GM12892 (cell line): Measurements from ENCODE around the gene TMEM184A.

Source experiments
- POLR2A ChIP-seq: IDR thresholded peaks from 2 replicates; pipeline ENCODE4 v1.6.1; 2011; ENCODE audit warnings: low read depth, low read length, control low read depth
- POLR2AphosphoS5 ChIP-seq: IDR thresholded peaks from 2 replicates; pipeline ENCODE4 v1.6.1; 2011; ENCODE audit warnings: low read depth, low read length, control low read depth
- TAF1 ChIP-seq: IDR thresholded peaks from 2 replicates; pipeline ENCODE4 v1.6.1; 2011; ENCODE audit warnings: low read depth, mild to moderate bottlenecking, control low read depth, low read length, borderline replicate concordance

DNA sequence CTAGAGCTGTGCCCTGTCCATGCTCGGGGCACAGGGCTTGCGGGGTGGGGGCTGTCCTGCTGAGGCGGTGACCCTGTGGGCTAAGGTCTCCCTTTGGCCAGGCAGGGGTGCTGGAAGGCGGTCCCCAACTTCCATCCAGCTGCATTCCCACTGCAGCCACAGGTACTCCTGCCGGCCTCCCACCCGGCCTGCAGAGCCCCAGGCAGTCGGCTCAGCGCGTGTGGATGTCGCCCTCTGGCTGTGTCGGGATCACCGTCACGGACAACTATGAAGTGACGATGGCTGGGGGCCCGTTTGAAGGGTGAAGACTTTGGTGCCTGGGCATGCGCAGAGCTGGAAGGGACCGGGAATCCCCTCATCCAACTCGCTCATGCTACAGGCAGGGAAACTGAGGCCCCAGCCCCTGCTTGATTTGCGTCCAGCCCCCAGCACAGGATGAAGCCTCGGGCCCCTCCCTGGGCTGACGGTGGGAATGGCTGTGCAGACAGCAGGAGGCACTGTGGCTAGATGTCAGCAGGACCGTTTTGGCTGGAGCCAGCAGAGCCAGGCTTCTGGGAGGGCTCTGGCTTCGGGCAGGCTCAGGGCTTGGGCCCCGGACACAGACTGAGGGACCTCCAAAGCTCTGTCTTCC lies 2.3 kb upstream of the TMEM184A start:
- TF ChIP-seq POLR2A (no peak), POLR2AphosphoS5 (no peak), TAF1 (no peak)
